ENCODE results near the gene LSM10.

The LSM10 gene

GRCh38 chr1:36382231-36382630 lies 15.5 kb downstream of the LSM10 start:
- no peak for DNase-seq

DNA sequence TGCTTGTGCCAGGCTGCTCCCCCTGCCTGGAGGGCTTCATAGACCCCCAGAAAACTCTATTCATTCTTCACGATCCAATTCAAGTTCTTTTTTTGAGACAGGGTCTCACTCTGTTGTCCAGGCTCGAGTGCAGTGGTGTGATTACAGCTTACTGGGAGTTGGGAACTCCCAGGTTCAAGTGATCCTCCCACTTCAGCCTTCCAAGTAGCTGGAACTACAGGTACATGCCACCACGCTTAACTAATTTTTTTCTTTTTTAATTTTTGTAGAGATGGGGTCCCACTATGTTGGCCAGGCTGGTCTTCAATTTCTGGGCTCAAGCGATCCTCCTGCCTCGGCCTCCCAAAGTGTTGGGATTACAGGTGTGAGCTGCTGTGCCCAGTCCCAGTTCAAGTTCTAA lies 16.3 kb downstream of the LSM10 start:
- DNase-seq, result no peak

GRCh38 chr1:36380782-36381181 lies 16.9 kb downstream of the LSM10 start:
- no peak for DNase-seq

DNA sequence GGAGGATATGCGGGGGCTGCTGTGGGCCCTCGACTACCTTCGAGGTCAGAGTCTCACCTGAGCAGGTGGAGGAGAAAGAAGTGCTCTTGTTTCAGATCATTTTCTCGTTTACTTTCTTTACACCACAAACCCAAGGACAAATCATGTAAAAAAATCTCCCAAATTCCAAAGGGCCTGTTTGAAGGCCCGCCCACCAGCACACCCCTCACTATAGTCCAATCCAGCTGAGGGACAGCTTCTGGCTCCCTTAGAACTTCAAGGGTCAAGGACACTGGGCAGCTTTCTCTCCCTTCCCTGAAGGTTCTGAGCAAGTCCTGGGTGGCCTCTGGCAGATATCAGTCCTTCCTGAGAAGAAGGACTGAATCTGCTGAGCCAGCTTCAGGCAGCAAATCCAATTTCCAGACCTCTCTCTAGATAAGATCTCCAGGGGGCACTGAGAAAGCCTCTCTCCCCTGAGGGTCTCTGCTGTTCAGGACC lies 17.5 kb downstream of the LSM10 start:
- DNase-seq, result no peak

DNA sequence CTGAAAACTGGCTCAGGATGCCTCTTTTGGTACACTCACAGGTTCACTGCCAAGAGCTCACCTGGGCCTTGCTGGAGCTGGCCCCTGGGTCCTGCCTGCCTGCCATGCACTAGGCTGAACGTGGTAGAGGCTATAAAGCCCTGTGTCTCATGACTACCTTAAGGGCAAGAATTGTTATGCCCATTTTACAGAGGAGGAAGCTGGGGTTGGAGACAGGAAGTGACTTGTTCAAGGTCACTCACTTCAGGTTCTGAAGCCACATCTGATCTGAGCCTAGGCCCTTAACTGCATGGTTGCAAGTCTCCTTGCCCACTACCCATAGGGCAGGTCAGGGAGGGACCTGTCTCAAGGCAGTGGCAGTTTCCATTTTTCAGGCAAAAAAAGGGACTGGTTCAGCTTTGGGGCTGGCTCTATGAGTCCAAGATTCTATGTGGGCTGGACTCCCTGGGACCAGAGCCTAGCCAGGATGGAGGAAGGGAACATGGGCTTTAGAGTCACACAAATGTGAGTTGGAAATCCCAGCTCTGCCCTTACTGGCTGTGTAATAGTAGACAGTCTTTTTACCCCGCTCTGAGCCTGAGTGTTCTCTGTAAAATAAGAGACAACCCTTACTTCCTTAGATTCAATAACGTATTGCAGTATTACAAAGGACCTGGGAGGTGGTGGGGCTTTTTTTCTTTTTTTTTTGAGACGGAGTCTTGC lies 19.8 kb downstream of the LSM10 start:
- no peak for DNase-seq

DNA sequence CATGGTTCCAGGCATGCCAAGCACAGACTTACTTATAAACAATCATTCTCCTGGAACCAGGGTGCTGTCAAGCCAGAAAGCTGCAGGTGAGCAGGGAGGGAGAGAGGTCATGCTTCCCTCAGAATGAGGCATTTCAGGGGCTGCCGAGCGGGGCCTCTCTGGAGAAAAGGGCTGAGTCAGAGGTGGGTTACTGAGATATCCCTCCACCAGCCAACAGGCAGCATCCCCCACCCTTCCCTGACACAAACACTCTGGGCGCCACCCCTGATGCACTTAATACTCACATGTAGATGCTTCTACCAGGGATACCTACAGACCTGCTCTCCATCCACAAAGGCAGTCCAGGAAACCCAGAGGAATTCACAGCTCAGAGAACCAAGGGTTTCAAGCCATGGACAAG lies 25.1 kb downstream of the LSM10 start:
- DNase-seq, result no peak

GRCh38 chr1:36369061-36369861 lies 28.4 kb downstream of the LSM10 start:
- peak; percentile 83 to 84 for DNase-seq

GRCh38 chr1:36367798-36368197 lies 29.9 kb downstream of the LSM10 start:
- no peak for DNase-seq

DNA sequence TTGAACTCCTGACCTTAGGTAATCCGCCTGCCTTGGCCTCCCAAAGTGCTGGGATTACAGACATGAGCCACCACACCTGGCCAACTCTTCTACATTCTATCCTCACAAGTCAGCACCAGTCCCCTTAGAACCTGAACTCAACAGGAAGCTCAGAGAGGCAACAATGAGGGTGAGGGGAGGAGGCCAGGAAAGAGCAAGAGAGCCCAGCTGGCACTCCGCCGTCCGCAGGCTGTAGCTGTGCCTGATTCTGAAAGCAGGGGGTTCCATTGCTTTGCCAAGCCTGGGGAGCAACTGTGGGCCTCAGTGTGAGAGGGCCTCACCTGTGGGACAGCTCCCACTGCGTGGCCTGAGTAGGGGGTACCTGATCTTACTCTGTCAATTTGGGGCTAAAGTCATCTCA lies 30.6 kb downstream of the LSM10 start:
- no peak for DNase-seq

DNA sequence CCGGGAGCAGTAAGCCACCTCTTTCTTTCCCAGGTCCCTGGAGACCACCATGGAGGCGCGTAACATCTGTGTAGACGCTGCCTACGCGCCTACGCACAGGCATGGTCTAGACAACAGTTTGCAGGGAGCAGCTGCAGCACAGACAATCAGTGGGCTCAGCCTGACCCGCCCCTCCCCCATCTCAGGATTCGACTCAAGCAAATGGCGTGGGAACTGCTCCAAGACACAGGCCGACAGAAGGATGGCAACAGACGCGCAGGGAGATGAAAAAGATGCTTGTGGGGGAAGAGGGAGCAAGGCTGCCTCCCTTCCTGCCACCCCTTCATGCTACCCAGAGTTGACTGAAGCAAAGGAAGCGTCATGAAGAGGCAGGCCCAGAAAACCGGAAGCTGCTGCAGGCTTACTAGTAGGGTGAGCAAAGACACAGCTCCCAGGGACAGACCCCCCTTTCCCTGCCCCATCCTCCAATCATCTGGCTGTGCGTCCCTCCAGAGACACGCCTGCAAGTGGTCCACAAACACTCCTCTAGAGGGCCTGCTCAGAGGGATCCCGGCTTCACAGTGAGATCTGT lies 31.5 kb downstream of the LSM10 start:
- DNase-seq, result no peak

- no peak for DNase-seq
Observed at GRCh38 chr1:36365381-36365780, 32.3 kb downstream of the LSM10 start.

DNA sequence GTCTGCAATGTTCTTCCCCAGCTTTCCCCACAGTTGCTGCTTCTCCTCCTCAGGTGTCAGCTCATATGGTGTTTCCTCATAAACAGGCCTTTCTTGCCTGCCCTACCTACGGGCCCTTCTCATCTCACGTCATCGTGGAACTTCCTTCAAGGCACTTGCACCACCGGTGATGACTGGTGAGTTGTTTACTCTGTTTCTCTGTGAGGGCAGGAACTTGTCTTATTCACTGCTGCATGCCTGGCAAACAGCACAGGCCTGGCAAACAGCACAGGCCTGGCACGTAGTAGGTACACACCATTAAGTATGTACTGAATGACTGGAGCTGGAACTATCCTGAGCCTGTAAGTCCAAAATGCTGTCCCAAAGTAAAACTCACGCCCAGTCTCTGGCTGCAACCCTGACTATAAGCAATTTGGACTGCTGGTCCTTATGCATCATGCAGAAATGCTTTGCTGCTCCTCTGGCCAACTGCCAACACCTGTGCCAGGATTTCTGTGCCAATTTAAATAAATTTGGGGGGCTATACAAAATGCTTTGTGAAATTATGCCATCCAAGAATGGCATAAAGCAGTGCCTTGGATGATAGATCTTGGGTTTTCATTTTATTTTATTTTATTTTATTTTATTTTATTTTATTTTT lies 37.7 kb downstream of the LSM10 start:
- DNase-seq, result no peak

DNA sequence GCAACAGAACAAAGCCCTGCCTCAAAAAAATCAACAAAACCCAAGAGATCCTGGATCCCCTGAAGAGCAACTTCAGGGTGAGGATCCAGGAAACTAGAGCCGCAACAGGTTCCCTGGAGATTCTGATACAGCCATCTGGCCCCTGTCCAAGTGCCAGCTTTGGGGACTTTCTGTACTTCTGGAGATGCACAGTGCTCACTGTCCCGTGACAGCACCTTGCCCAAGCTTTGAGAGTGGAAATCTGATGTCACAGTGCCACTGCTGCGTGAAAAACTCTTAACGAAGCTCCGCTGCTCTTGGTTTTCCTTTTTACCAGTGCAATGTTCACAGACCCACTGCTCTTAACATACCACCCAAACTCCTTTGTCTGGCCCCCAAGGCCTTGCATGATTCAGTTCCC lies 38.3 kb downstream of the LSM10 start:
- DNase-seq, result no peak

- DNase-seq, result no peak
Observed at GRCh38 chr1:36358514-36359084, 39.1 kb downstream of the LSM10 start.

DNA sequence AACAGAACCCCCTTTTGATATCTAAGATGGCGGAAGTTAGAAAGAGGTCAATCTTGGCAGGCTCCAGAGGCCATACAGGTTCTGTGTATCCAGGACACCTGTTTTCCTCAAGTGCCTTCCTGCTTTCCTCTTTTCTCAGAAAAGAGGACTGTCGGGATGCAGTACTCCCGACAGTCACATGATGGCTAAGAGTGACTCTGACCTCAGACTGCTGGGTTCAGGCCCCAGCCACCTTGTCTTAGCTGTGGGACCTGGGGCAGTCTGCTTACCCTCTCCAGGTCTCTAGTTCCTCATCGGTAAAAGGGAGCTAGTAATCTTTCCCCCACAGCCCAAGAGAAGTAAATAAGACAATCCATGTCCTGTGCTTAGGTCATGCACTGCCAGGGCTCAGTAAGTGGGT lies 41.9 kb downstream of the LSM10 start:
- DNase-seq, result no peak

DNA sequence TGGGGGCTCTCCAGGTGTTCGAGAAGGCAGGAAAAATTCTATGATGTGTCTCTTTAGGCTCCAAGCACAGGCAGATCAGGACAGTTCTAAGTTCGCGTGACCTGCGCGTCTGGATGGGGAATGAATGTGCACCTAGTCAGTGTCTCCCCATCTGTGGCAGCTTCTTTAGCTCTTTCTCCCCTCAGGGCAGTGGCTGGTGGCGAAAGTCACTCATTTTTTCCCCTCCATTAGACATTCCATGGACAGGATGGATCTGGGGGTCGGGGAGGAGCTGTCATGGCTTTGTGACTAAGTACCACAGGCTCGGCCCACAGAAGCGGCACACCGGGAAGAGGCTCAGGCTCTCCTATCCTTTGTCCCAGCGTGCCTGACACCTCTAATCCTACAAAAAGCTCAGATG lies 43.2 kb downstream of the LSM10 start:
- DNase-seq, result no peak

GRCh38 chr1:36352910-36353878 lies 44.5 kb downstream of the LSM10 start:
- no peak for DNase-seq

- DNase-seq, result no peak
Observed at GRCh38 chr1:36352125-36352909, 45.4 kb downstream of the LSM10 start.

- no peak for DNase-seq
Observed at GRCh38 chr1:36351227-36351977, 46.3 kb downstream of the LSM10 start.

GRCh38 chr1:36350659-36351226 lies 47.0 kb downstream of the LSM10 start:
- DNase-seq, result no peak
